OCI-LY3 (cell line): ENCODE data around the gene ADD3.

Source experiments
- EZH2phosphoT487 ChIP-seq: fragments of 200-600 bp; shearing (Covaris generic); IDR thresholded peaks from 2 replicates; pipeline ENCODE4 v1.6.1; 2018; ENCODE audit warnings: antibody characterized with exemption, mixed run types, low read depth
- TF ChIP-seq, protein P1 (sequence below): fragments of 200-600, 300-600 bp; sonication (generic); IDR thresholded peaks from 2 replicates; pipeline ENCODE4 v1.5.1; 2014; ENCODE audit warnings: antibody characterized with exemption, low read length, low read depth

DNA sequence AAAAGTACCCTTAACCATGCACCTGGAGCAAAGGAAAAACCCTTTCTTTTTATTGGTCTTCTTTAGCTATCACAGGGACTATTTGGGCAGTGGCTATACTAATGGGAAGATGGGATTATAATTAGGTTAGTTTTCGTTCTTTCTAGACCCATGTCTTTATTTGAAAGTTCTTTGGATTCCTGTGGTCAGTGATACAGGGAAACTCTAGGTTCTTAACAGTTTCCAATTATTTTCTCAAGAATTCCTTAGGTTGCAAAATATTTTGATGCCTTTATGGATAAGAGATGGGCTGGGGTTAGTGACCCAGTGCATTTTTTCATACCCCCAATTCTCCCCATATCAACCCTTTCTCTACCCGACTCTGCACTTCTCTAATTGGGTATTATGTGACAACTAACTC, 49.0 kb downstream of the ADD3 start:
- TF ChIP-seq, protein P1, sequence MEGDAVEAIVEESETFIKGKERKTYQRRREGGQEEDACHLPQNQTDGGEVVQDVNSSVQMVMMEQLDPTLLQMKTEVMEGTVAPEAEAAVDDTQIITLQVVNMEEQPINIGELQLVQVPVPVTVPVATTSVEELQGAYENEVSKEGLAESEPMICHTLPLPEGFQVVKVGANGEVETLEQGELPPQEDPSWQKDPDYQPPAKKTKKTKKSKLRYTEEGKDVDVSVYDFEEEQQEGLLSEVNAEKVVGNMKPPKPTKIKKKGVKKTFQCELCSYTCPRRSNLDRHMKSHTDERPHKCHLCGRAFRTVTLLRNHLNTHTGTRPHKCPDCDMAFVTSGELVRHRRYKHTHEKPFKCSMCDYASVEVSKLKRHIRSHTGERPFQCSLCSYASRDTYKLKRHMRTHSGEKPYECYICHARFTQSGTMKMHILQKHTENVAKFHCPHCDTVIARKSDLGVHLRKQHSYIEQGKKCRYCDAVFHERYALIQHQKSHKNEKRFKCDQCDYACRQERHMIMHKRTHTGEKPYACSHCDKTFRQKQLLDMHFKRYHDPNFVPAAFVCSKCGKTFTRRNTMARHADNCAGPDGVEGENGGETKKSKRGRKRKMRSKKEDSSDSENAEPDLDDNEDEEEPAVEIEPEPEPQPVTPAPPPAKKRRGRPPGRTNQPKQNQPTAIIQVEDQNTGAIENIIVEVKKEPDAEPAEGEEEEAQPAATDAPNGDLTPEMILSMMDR, result no peak
- no peak for TF ChIP-seq EZH2phosphoT487
